NB4 (cell line): ENCODE measurements around the gene STARD13.

Experiments used
- POLR2A ChIP-seq: IDR thresholded peaks from 2 replicates; pipeline ENCODE4 v1.6.1; 2011; ENCODE audit warnings: mild to moderate bottlenecking; ENCODE audit not compliant: insufficient read length; ENCODE audit errors: extremely low read depth
- TF ChIP-seq, protein P1 (sequence below): IDR thresholded peaks from one replicate; pipeline ENCODE4 v1.5.1; 2012; ENCODE audit warnings: low read depth, low read length
- TF ChIP-seq, protein P2 (sequence below): IDR thresholded peaks from 2 replicates; pipeline ENCODE4 v1.6.1; 2011; ENCODE audit warnings: low read depth, low read length

DNA sequence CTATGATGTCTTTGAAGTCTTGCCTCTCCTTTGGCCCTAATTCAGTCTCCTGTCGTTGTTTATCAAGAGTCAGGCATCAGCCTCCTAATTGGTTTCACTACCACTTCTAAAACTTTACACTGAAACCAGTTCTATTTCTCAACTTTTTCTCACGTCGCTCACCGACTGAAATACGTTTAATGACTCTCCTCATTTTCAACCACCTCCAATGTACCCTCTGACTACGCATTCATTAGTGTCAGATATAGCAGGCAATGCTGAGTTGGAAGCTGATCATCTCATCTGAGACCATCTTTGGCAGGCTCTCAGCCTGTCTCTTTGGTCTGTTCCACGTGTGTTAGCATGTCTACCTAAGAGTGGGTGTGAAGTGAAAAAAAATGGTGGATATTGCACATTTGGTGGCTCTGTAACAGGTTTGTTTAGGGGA is 141.2 kb downstream of the STARD13 start:
- TF ChIP-seq, protein P1, sequence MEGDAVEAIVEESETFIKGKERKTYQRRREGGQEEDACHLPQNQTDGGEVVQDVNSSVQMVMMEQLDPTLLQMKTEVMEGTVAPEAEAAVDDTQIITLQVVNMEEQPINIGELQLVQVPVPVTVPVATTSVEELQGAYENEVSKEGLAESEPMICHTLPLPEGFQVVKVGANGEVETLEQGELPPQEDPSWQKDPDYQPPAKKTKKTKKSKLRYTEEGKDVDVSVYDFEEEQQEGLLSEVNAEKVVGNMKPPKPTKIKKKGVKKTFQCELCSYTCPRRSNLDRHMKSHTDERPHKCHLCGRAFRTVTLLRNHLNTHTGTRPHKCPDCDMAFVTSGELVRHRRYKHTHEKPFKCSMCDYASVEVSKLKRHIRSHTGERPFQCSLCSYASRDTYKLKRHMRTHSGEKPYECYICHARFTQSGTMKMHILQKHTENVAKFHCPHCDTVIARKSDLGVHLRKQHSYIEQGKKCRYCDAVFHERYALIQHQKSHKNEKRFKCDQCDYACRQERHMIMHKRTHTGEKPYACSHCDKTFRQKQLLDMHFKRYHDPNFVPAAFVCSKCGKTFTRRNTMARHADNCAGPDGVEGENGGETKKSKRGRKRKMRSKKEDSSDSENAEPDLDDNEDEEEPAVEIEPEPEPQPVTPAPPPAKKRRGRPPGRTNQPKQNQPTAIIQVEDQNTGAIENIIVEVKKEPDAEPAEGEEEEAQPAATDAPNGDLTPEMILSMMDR, result no peak
- no peak for TF ChIP-seq POLR2A
- TF ChIP-seq, protein P2, sequence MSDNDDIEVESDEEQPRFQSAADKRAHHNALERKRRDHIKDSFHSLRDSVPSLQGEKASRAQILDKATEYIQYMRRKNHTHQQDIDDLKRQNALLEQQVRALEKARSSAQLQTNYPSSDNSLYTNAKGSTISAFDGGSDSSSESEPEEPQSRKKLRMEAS, result no peak
